GM18499 (cell line): Measurements from ENCODE around the gene EHHADH.

ENCODE experiments used
- ATAC-seq: cut with Tn5 transposase; IDR thresholded peaks from one replicate; pipeline ENCODE4 v1.9.1; 2021; ENCODE audit warnings: moderate number of reproducible peaks; ENCODE audit not compliant: insufficient read depth, unreplicated experiment

EHHADH gene

GRCh38 chr3:185151101-185151963, 102.5 kb downstream of the EHHADH start:
- ATAC-seq: no peak

GRCh38 chr3:185150561-185150960, 103.3 kb downstream of the EHHADH start:
- ATAC-seq: no peak

DNA sequence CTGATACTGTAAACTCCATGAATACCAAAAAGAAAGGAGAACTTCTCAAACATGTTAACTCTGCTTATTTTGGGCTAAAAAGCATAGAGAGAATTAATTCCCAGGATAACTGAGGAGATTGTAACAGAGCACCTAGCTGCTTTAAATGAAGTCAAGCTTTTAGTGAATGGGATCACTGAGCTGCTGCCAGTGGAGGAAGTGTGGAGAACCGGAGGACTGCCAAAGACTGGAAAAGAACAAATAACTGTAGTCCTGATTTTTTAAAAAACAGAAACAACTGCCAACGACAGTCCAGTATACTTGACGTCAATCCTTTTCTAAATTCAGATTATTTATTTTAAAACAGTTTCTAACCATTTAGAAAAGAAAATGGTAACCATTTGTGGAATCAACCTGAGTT, 104.3 kb downstream of the EHHADH start:
- no peak for ATAC-seq

DNA sequence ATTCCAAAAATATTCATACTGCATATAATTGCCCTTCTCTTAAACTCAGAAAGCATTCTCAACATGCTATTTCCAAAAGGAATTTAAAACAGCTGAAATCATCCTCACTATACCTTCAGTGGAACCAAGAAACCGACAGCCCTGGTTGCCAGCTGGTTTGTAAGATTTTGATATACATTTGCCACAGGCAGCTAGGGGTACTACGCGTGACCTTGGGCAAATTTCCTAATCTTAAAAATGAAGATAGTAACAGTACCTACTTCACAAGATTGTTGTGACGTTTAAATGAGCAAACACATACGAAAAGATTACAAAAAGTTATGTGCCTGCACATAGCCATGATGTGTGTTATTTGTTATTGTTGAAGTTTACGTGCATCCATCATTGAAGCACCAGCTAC, 108.3 kb downstream of the EHHADH start:
- ATAC-seq: no peak

GRCh38 chr3:185144784-185145183, 109.1 kb downstream of the EHHADH start:
- no peak for ATAC-seq
